Fibroblast of mammary gland (primary cell): Measurements from ENCODE around the gene NTF3.

Experiments
- DNase-seq: peaks from one replicate; pipeline ENCODE4 v3.0.0-alpha.2; 2010; ENCODE audit warnings: low read depth
- H3K4me3 ChIP-seq: 2 replicates; pipeline ENCODE4 v1.5.1; 2011; ENCODE audit warnings: low read depth, mild to moderate bottlenecking, low read length, moderate library complexity; ENCODE audit not compliant: control insufficient read depth
- TF ChIP-seq, protein P1 (sequence below): conservative IDR thresholded peaks from 2 replicates; pipeline ENCODE4 v1.5.1; 2011; ENCODE audit warnings: low read depth, low read length, inconsistent platforms; ENCODE audit not compliant: control insufficient read depth, insufficient read depth

The NTF3 gene

DNA sequence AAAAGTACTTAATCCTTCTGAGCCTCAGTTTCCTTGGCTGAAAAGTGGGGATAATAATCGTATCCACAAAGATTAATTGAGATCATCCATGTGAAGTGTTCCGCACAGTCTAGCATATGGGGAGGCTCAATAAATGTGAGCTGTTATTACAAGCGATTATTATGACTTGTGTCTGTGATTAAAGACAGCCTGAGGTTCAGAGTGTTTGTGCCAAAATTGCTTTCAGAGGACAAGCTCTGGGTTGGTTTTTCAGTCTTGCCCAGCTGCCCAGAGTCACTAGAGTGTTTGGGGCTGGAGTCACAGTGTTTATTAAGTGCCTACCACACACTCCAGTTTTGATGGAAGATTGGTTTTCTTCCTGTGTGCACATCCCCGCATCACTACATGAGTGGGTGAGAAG is 53.5 kb downstream of the NTF3 start:
- H3K4me3 ChIP-seq = no peak overlapping the region
- no peak for DNase-seq
- TF ChIP-seq, protein P1, sequence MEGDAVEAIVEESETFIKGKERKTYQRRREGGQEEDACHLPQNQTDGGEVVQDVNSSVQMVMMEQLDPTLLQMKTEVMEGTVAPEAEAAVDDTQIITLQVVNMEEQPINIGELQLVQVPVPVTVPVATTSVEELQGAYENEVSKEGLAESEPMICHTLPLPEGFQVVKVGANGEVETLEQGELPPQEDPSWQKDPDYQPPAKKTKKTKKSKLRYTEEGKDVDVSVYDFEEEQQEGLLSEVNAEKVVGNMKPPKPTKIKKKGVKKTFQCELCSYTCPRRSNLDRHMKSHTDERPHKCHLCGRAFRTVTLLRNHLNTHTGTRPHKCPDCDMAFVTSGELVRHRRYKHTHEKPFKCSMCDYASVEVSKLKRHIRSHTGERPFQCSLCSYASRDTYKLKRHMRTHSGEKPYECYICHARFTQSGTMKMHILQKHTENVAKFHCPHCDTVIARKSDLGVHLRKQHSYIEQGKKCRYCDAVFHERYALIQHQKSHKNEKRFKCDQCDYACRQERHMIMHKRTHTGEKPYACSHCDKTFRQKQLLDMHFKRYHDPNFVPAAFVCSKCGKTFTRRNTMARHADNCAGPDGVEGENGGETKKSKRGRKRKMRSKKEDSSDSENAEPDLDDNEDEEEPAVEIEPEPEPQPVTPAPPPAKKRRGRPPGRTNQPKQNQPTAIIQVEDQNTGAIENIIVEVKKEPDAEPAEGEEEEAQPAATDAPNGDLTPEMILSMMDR = no peak

GRCh38 chr12:5487076-5487475 is 55.2 kb downstream of the NTF3 start:
- no peak overlapping the region for H3K4me3 ChIP-seq
- TF ChIP-seq, protein P1 = no peak
- DNase-seq = no peak

- H3K4me3 ChIP-seq = no peak overlapping the region
- DNase-seq = no peak
- TF ChIP-seq, protein P1 = no peak
These were observed 56.2 kb downstream of the NTF3 start for GRCh38 chr12:5487948-5488625.

DNA sequence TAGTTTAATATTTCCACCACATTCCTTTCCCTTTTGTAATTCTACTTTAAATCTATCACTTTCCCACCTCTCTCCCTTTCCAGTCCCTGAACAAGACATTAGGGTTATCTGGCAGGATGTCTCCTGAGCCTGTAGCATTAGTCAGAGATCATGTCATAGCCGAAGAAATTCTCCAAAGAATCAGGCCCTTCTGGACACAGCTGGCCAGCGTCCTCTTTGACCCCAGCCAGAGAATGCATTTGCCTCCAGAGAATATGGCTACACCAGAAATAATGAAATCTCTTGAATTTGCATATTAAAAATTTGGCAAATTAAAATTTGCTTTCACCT is 56.7 kb downstream of the NTF3 start:
- no peak overlapping the region for H3K4me3 ChIP-seq
- TF ChIP-seq, protein P1 = no peak
- DNase-seq = no peak

DNA sequence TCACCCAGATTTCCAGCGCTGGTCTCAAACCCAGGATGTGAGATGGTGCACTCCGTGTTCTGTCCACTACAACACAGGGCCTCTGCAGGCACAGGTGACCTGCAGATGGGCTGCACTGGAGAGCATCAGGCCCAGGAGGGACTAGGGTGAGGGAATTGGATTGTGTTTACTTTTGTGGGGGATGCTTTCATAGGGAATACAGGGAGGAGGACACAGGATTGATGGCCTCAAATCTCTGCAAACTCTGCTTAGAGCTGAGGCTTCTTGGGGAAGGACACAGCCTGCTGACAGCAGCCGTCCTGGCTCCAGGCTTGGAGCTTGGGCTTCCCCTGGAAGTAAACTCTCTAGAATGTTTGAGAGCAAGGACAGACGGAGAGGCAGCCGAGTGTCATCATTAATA is 57.1 kb downstream of the NTF3 start:
- no peak for DNase-seq
- TF ChIP-seq, protein P1 = no peak
- no peak overlapping the region for H3K4me3 ChIP-seq

DNA sequence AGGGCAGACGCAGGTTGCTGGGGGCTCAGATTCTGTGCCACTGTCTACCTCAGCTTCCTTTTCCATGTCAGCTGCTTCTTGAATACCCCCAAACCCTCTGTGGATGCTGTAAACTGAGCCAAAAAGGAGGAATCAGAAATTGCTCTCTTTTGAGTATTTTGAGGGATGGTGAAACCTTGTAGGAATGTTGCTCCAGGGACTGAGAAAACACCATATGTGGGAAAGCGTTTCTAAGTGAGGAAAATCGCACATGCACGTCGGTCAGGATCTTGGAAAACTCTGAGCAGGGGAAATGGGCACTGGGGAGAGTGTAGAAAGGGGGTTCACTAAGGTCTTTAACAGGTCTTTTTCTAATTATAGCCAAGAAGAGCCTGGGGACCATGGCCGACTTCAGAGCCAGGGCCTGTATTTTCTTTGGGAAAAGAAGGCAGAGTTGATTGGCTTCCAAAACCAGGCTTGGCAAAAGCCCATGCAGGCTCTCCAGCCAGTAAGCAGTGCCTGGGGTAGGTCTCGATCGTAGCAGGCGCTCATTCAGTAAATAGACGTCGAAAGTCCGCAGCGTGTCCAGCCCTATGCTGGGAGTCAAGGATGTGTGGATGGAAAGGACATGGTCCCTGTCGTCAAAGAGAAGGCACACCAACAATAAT is 58.0 kb downstream of the NTF3 start:
- TF ChIP-seq, protein P1 = no peak
- no peak overlapping the region for H3K4me3 ChIP-seq
- no peak for DNase-seq
